Bronchial epithelial cell (primary cell): ENCODE results near the gene PTP4A2. TPM values are rescaled to one million over a fixed set of nuclear protein-coding genes. Genes with fewer than 3 reads are reported as not detected.

ENCODE experiments used
- DNase-seq: peaks from one replicate; pipeline ENCODE4 v3.0.0-alpha.2; 2010; ENCODE audit warnings: low read depth
- FAIRE-seq: peaks from 2 replicates; lab custom pipeline; 2011; peaks lifted over from hg19 to GRCh38; lab: Jason Lieb, UNC
- H3K27me3 ChIP-seq: 2 replicates; pipeline ENCODE4 v1.5.1; 2011; ENCODE audit warnings: low read length; ENCODE audit not compliant: control insufficient read depth, insufficient read depth
- H3K36me3 ChIP-seq: 2 replicates; pipeline ENCODE4 v1.5.1; 2011; ENCODE audit warnings: low read length; ENCODE audit not compliant: control insufficient read depth, insufficient read depth
- H3K4me3 ChIP-seq: 2 replicates; pipeline ENCODE4 v1.5.1; 2011; ENCODE audit warnings: mild to moderate bottlenecking, low read depth, low read length, control low read depth
- CTCF ChIP-seq: IDR thresholded peaks from 2 replicates; pipeline ENCODE4 v1.5.1; 2011; ENCODE audit warnings: mild to moderate bottlenecking, moderate library complexity, low read length, control low read depth, inconsistent platforms; ENCODE audit not compliant: insufficient read depth, severe bottlenecking
- total RNA-seq: library from RNA; depleted of rRNA; stranded (reverse); fragments of >200 nt; gene quantifications from 2 replicates; pipeline ENCODE4 v1.2.1, GENCODE V29; 2014

PTP4A2 gene
- total RNA-seq, 1 donor from 2014 or later: 221 TPM

- FAIRE-seq (no peak), DNase-seq (no peak)
- Histone ChIP-seq H3K27me3 (no peaks in the 10 kb centered on the region), H3K36me3 (peaks cover 22% of the 10 kb centered on the region), H3K4me3 (no peak overlapping the region)
- no peak for TF ChIP-seq CTCF
Observed at GRCh38 chr1:31911994-31912780, 26.0 kb downstream of the PTP4A2 start.

GRCh38 chr1:31910933-31911332 lies 27.2 kb downstream of the PTP4A2 start:
- Histone ChIP-seq H3K27me3 (no peaks in the 10 kb centered on the region), H3K4me3 (no peak overlapping the region), H3K36me3 (peaks cover 23% of the 10 kb centered on the region)
- peak; percentile 56 for DNase-seq
- TF ChIP-seq CTCF: no peak
- peak; percentile 28 for FAIRE-seq

GRCh38 chr1:31909691-31910090 lies 28.5 kb downstream of the PTP4A2 start:
- DNase-seq (no peak), FAIRE-seq (no peak)
- H3K36me3 ChIP-seq: peaks cover 19% of the 10 kb centered on the region
- no peaks in the 10 kb centered on the region for H3K27me3 ChIP-seq
- H3K4me3 ChIP-seq: no peak overlapping the region
- no peak for TF ChIP-seq CTCF

GRCh38 chr1:31906557-31906956 lies 31.6 kb downstream of the PTP4A2 start:
- Histone ChIP-seq H3K4me3 (no peak overlapping the region), H3K27me3 (no peaks in the 10 kb centered on the region), H3K36me3 (peaks cover 15% of the 10 kb centered on the region)
- no peak for TF ChIP-seq CTCF
- DNase-seq: no peak
- FAIRE-seq: no peak

- TF ChIP-seq CTCF: no peak
- peaks cover 15% of the 10 kb centered on the region for H3K36me3 ChIP-seq
- FAIRE-seq (no peak), DNase-seq (no peak)
- H3K27me3 ChIP-seq: no peaks in the 10 kb centered on the region
- no peak overlapping the region for H3K4me3 ChIP-seq
Observed at GRCh38 chr1:31905681-31906080, 32.5 kb downstream of the PTP4A2 start.

- no peak for FAIRE-seq
- no peak for DNase-seq
- H3K36me3 ChIP-seq: peaks cover 12% of the 10 kb centered on the region
Observed at GRCh38 chr1:31905093-31905509, 33.1 kb downstream of the PTP4A2 start.

More at GRCh38 chr1:31905093-31905509, 33.1 kb downstream of the PTP4A2 start:
- TF ChIP-seq CTCF: no peak
- Histone ChIP-seq H3K4me3 (no peak overlapping the region), H3K27me3 (no peaks in the 10 kb centered on the region)
